GM19025 (cell line): ENCODE measurements around the gene SYT7.

Experiments used
- ATAC-seq: cut with Tn5 transposase; IDR thresholded peaks from one replicate; pipeline ENCODE4 v1.9.1; 2021; ENCODE audit warnings: mild to moderate bottlenecking, low read depth, moderate library complexity; ENCODE audit not compliant: unreplicated experiment

The SYT7 gene

DNA sequence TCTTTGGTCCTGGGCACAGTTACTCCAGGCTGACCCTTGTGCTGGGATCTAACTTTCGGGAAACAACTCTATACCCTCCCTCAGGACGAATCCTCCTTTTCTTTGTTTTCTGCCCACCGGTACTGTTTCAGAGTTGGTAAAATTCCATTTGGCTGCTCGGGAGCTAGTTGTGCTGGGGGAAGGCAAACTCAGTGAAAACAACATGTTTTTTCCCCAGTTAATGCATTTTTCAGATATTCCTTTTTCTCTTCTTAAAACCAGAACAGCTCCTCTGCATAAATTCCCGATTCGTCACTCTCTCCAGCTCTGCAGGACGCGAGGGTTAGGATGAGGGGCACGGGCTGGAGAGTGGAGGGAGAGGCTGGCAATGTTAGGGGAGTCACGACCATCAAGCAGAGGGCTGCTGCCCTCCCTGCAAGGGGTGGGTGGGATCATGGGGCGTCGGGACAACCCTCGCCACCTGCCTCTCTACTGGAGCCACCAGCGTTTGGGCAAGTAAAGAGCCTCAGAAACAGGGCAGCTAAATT lies 41.0 kb downstream of the SYT7 start:
- no peak for ATAC-seq

DNA sequence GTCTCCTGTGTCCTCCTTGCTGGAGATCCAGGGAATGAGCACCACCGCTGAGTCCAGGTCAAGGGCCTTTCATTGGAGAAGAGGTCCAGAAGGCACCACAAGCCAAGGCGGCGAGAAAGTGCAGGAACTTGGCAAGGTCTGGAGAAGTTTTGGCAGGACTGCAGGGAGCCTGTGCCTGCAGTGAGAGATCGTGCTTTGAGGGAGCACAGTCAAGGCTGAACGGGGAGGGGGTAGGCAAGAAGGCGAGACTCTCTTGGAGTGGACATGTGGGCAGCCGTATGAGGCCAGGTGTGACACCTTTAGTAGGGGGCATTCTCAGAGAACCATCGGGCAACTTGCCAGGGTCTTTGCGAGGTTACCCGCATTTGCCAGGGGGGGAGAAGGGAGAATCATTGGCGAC lies 41.9 kb downstream of the SYT7 start:
- no peak for ATAC-seq

- ATAC-seq = no peak
Observed at GRCh38 chr11:61538636-61538961, 42.3 kb downstream of the SYT7 start.

- ATAC-seq = no peak
Observed at GRCh38 chr11:61537326-61537725, 43.5 kb downstream of the SYT7 start.

DNA sequence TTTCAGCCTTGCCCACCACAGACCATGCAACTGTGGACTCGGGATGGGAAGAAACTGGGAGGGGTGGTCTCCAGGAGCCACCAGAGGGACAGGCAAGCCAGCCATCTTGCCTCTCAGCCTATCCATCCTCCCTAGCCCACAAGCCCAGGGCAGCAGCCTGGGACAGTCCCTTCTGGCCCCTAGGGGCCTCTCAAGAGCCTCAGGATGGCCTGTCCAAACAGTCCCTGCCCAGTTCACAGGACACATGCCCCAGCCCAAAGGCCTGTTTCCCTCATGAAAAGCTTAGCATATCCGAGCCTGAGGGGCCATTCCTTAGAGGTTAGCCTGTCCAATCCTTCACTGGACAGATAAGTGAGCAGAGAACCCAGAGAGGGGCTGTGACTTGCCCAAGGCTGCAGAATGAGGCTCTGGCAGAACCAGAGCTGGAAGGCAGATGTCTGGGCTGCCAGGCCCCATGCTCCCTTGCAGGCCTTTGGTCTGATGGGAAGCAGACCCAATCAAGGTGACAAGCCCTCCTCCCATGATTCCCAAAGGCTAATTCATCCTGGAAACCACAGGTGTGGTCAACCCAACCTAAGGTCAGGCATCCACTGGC lies 44.1 kb downstream of the SYT7 start:
- ATAC-seq = no peak

DNA sequence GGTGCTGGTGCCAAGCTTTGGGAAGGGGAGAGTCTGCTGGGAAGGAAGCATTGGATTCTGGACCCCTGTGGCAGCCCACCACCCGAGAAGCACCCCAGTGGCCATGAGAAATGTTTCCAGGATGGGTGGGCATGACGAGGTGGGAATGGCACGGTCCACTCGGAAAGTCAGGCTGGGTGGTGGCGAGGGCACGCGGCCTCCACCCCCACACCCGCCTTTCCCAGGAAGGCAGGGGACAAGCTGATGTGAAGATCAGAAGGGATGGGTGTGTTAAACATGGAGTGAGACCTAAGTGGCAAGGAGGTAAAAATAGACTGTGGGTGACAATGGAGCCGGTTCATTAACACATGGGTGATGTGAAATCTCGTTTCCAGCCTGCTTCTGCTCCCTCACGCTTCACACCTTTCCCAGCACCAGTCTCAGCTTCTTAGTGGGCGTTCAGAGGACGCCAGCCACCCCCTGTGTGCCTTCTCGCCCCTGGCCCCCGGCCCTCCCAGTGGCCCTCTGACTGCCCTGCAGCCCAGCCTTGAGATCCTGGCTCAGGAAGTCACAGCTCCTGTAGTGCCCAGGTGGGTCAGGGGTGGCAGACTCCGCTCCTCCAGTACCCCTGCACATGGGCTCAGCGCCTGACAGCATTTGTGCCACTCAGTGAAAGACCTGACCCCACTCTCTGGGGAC lies 44.7 kb downstream of the SYT7 start:
- no peak for ATAC-seq

DNA sequence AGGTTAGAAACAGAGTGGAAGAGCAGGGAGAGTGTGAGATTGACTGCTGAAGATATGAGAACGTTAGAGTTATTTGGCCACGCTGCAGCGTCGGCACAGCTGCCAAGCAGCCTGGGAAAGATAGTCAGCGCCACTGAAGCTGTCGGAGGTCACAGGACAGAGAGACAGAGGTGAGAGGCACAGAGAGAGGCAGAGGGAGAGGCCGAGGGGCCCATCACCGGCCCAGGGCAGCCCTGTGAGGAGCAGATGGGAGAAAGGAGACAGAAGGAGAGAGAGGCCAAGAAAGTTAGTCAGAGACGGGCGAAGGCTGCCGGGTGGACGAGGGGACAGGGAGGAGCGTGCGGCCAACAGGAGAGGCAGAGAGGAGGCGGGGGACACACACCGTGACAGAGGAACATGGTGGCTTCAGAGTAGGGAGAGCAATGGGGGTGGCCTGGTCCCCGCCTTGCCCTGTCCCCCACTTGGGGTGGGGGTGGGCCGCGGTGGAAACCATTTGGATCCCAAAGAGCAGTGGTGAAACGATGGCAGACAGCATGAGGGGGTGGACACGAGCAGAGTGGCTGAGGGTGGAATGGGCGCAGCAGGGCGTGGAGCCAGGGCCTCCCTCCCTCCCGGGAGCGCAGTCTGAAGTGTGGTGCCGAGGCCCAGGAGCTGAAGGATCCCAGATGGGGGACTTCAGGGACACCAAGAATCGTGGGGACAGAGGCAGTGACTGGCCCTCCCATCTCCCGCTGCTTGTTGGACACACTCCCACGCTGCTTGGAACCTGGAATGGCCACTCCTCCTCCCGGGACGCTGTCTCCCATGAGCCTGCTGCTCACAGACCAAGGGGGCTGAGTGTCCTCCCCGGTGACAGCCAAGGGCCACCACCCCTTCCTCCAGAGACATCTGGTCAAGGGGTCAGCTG lies 45.7 kb downstream of the SYT7 start:
- ATAC-seq = no peak

DNA sequence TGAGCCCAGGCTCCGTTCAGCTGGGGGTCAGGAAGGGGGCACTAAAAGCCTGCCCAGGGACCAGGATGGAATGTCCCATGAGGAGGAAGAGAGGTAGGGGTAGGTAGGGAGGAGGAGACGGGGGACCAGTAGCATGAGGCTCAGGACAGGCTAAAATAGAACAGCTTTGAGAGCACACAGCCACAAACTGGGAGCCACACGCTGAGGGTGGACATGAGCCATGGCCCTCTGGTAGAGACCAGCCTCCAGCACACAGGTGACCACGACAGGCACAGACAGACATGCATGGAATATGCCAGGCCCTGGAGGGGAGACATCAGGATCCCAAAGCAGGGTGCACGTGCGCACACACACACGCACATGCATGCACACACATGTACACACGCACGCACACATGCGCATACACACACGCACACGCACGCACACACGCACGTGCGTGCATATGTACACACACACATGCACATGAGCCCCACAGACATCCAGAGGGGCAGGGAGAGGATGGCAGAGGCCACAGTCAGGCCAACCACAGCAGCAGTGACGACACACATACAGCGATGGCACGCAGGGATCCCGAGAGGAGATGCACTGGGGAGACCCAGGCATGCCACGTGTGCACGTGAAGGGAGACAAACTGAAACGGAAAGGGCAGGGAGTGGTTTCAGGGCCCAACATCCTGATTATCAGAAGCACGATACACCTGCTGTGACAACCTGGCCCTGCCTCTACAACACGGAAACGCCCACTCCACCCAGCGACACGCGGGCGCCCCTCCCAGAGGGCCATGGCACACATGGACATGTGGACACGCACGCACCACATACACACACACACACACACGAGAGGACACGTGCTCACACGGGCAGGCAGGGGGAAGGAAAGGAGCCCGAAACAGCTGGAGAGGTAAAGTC lies 46.6 kb downstream of the SYT7 start:
- no peak for ATAC-seq

DNA sequence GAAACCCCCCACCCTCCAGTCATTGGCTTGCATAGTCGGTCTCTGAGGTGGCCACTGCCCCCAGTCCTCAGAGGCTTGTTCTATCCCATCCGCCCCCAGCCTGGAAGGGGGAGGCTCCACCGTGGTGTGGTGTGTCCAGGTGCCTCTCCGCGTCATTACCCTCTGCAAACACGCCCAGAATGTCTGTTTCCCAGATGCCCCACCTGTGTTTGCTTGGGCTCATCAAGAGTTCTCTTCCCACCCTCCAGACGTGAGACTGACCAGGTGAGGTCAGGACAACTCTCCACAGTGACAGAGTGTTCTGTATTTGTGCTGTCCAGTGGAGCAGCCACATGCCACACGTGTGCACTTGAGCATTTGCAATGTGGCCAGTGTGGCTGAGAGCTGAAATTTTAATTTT lies 47.5 kb downstream of the SYT7 start:
- ATAC-seq = no peak

DNA sequence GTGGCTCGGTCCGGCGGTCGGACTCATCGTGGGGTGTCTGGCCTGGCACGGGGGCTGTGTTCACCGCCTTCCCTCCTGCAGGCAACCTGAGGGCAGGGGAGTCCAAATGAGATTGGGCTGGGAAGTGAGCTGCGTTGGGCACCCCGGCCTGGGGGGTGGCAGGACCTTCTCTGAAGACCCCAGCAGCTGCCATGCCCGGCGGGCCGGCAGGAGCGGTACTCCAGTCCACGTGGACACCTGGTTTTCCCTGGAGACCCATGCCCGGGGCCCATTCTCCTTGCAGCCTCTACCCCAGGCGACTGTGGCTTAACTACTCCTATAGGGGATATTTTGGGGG lies 47.9 kb downstream of the SYT7 start:
- no peak for ATAC-seq

GRCh38 chr11:61532134-61533038 lies 48.5 kb downstream of the SYT7 start:
- no peak for ATAC-seq

GRCh38 chr11:61531044-61531443 lies 49.8 kb downstream of the SYT7 start:
- ATAC-seq = no peak

GRCh38 chr11:61529537-61530225 lies 51.2 kb downstream of the SYT7 start:
- ATAC-seq = no peak

DNA sequence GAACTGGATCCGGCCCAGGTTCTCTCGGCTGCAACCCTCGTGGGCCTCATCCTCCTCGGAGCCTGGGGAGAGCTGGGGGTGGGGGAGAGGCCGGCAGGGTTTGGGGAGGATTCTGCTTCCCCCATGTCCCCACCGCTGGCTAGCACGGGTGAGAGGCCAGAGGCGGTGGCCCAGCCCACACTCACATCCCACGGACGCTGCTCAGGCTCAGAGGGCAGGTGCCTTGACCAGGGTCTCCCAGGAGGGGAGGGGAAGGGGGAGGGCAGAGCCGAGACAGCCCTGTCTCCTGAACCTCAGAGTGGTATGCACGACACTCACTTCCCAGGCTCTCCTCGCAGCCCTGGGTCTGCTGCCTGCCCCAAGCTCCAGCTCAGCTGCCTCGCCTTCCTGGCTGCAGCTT lies 52.8 kb downstream of the SYT7 start:
- no peak for ATAC-seq

GRCh38 chr11:61526956-61527731 lies 53.7 kb downstream of the SYT7 start:
- no peak for ATAC-seq

DNA sequence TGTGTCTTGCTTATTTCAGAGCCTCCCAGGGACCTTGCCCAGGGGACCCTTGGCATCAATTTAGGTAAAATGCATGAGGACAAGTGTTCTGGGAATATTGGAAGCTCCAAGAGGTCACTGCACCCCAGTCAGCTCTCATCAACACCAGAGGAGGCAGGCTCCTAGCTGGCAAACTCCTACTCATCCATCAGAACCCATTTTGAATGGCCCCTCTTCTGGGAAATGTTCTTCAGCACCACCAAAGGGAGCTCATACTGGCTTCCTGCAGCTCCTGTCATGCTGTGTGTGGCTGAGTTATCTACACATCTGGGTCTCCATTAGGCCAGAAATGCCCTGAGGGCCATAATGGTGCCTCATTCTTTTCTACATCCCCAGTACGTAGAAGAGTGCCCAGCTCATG lies 54.6 kb downstream of the SYT7 start:
- no peak for ATAC-seq

GRCh38 chr11:61524963-61525587 lies 55.8 kb downstream of the SYT7 start:
- no peak for ATAC-seq

DNA sequence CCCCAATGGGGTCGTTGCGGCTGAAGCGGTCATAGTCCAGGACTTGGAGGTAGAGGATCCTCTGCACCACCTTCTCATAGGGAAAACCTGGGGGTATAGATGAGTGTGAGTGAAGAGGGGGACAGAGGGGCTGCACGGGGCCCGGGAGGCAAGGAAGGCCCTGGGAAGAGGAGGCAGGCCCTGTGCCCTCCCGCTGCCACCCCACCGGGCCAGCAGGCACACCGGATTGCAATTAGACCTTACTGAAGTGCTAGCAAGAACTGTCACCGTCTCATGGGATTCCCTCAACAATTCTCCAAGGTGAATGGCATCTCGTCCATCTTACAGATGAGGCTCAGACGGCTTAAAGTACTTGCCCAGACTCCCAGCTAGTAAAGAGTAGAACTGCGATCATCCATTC lies 56.4 kb downstream of the SYT7 start:
- ATAC-seq = no peak
